K562 (cell line): Measurements from ENCODE around the gene BMF. TPM values are rescaled to one million over a fixed set of nuclear protein-coding genes. Genes with fewer than 3 reads are reported as not detected.
A peak's percentile ranks its signal among the peaks of the same experiment; 100 is the strongest.

ENCODE experiments used
- ATAC-seq: fragments of 200-7000 bp; cut with Tn5 transposase; 3 replicates; pipeline ENCODE4 v1.9.1; 2020; ENCODE audit warnings: moderate library complexity
- BruUV-seq: library from RNA; stranded (reverse); fragments of 400-500 nt; replicated peaks from 2 replicates; lab custom pipeline; 2021; lab: Mats Ljungman, UMichigan
- CTCF ChIA-PET: fragments of 300-600 bp; formaldehyde crosslinking; extraction: SDS; loops from one replicate; lab custom pipeline; 2021; ENCODE audit warnings: low intra/inter-chr PET ratio; lab: Yijun Ruan, JAX
- POLR2A ChIA-PET: fragments of 300-600, 350-650 bp; sonication (Branson Sonifier 250); formaldehyde crosslinking; extraction: SDS; loops from one replicate; lab custom pipeline; 2021; ENCODE audit warnings: antibody characterized with exemption, inconsistent platforms; lab: Yijun Ruan, JAX
- DNase-seq, 4 experiments: peaks; one replicate each; pipeline versions ENCODE4 v3.0.0 to v3.0.0-alpha.2; 2011 to 2018; ENCODE audit warnings: low spot score in 3 of 4, mixed read lengths in 3 of 4; ENCODE audit errors: extremely low read depth in 1 of 4
- FAIRE-seq: peaks from 2 replicates; lab custom pipeline; 2011; peaks lifted over from hg19 to GRCh38; lab: Jason Lieb, UNC
- H2AFZ ChIP-seq: 2 replicates; pipeline ENCODE4 v1.6.0; 2011; ENCODE audit warnings: low read depth, low read length, control low read depth, inconsistent platforms
- H3K27ac ChIP-seq: fragments of 200-600 bp; 3 replicates; pipeline ENCODE4 v1.8.0; 2011; ENCODE audit warnings: low read depth, mild to moderate bottlenecking, control low read depth, inconsistent platforms, low read length, moderate library complexity, mixed read lengths; ENCODE audit errors: extremely low read depth
- H3K27me3 ChIP-seq, 2 experiments: fragments of 300-600 bp in 1 of 2; 2 replicates in 1 of 2; 3 replicates in 1 of 2; pipeline versions ENCODE4 v1.6.0 to v1.8.0; 2011; ENCODE audit warnings: inconsistent platforms in 2 of 2, low read length in 2 of 2, mild to moderate bottlenecking in 1 of 2, mixed read lengths in 1 of 2, moderate library complexity in 1 of 2; ENCODE audit not compliant: control insufficient read depth in 2 of 2, insufficient read depth in 2 of 2
- H3K36me3 ChIP-seq: fragments of 300-600 bp; 3 replicates; pipeline ENCODE4 v1.8.0; 2011; ENCODE audit warnings: mild to moderate bottlenecking, low read length, inconsistent platforms; ENCODE audit not compliant: control insufficient read depth, insufficient read depth
- H3K4me1 ChIP-seq, 2 experiments: fragments of 200-600 bp in 1 of 2; replicated peaks in 1 of 2; 2 replicates in 1 of 2; 3 replicates in 1 of 2; pipeline versions ENCODE4 v1.5.1 to v1.8.0; 2011; ENCODE audit warnings: inconsistent platforms in 2 of 2, low read length in 2 of 2, mild to moderate bottlenecking in 1 of 2, mixed read lengths in 1 of 2, moderate library complexity in 1 of 2; ENCODE audit not compliant: control insufficient read depth in 2 of 2, insufficient read depth in 2 of 2
- H3K4me2 ChIP-seq: 2 replicates; pipeline ENCODE4 v1.6.1; 2011; ENCODE audit warnings: low read length, control low read depth, inconsistent platforms, mixed read lengths; ENCODE audit not compliant: insufficient read depth
- H3K4me3 ChIP-seq: fragments of 200-600 bp; sonication (generic), shearing (Covaris generic); 2 replicates; pipeline ENCODE4 v1.5.1; 2016; ENCODE audit warnings: control low read depth, inconsistent platforms
- H3K79me2 ChIP-seq: fragments of 200-600 bp; 3 replicates; pipeline ENCODE4 v1.8.0; 2011; ENCODE audit warnings: low read length, inconsistent platforms; ENCODE audit not compliant: control insufficient read depth, insufficient read depth
- H3K9ac ChIP-seq, 2 experiments: 2 replicates each; pipeline versions ENCODE4 v1.6.0 to v1.6.1; 2011; ENCODE audit warnings: low read depth in 2 of 2, low read length in 2 of 2, control low read depth in 1 of 2, inconsistent platforms in 1 of 2, mild to moderate bottlenecking in 1 of 2, mixed read lengths in 1 of 2; ENCODE audit not compliant: insufficient read depth in 1 of 2
- H3K9me1 ChIP-seq: one replicate; pipeline ENCODE4 v1.6.0; 2011; ENCODE audit warnings: inconsistent platforms, mild to moderate bottlenecking, low read length, moderate library complexity; ENCODE audit not compliant: control insufficient read depth, insufficient read depth
- H3K9me3 ChIP-seq: replicated peaks from 2 replicates; pipeline ENCODE4 v1.5.1; 2011; ENCODE audit warnings: low read depth, low read length, inconsistent platforms; ENCODE audit not compliant: control insufficient read depth, insufficient read depth
- H4K20me1 ChIP-seq: replicated peaks from 2 replicates; pipeline ENCODE4 v1.6.1; 2011; ENCODE audit warnings: low read length, inconsistent platforms, mixed read lengths; ENCODE audit not compliant: control insufficient read depth, insufficient read depth
- MEIS2 ChIP-seq: fragments of 450-650 bp; IDR thresholded peaks from 2 replicates; pipeline ENCODE4 v1.6.1; 2014; ENCODE audit warnings: mild to moderate bottlenecking; ENCODE audit not compliant: partially characterized antibody
- SAP30 ChIP-seq: fragments of 200-600 bp; sonication (generic); IDR thresholded peaks from 2 replicates; pipeline ENCODE4 v1.6.1; 2012; ENCODE audit warnings: borderline replicate concordance, low read depth, mild to moderate bottlenecking, moderate library complexity, low read length, control low read depth, inconsistent platforms; ENCODE audit not compliant: insufficient read depth, poor library complexity, severe bottlenecking
- TCF3 ChIP-seq: sonication (generic); formaldehyde crosslinking; IDR thresholded peaks from 2 replicates; pipeline ENCODE4 v1.4.0; 2020; ENCODE audit warnings: mild to moderate bottlenecking, missing genetic modification reagents
- WGBS: fragments of 100-300 bp; shearing (Covaris generic); methylation state at CpG from one replicate; pipeline ENCODE4 v1.1.6; 2016; ENCODE audit warnings: low coverage, mixed read lengths; ENCODE audit not compliant: insufficient coverage; ENCODE audit errors: missing lambda C conversion rate; 5-methylcytosine and 5-hydroxymethylcytosine counted together
- in situ Hi-C: fragments of 300-500 bp; cut with MboI; formaldehyde crosslinking; loops from 4 replicates; pipeline ENCODE4 v1.15.0; 2018; ENCODE audit warnings: inconsistent platforms, mixed read lengths
- intact Hi-C: fragments of 100-400 bp; cut with micrococcal nuclease; formaldehyde crosslinking; loops from 2 replicates; pipeline ENCODE4 v1.14.2; 2022
- polyA plus RNA-seq, 8 experiments: library from polyadenylated mRNA; depleted of rRNA in 4 of 8; stranded (reverse) in 5 of 8; unstranded in 3 of 8; fragments of >200 nt; fragmentation: Nextera tagmentation in 2 of 8; fragmentation: Illumina TruSeq in 1 of 8; extraction: Ambion mirVana in 2 of 8; extraction: Trizol in 1 of 8; gene quantifications; 2 replicates each; pipeline versions ENCODE4 v1.2.1 to v1.2.3, GENCODE V29; 2011 to 2014; ENCODE audit warnings: inconsistent platforms in 1 of 8, missing spikeins in 1 of 8
- total RNA-seq, 7 experiments: library from RNA; depleted of rRNA in 6 of 7; stranded (reverse); fragments of >200 nt in 6 of 7; fragmentation: Illumina TruSeq in 2 of 7; extraction: Trizol in 2 of 7; gene quantifications; 2 replicates each; pipeline versions ENCODE4 v1.2.1 to v1.2.3, GENCODE V29; 2011 to 2021; ENCODE audit warnings: low replicate concordance in 1 of 7
- TF ChIP-seq, protein P1 (sequence below), 3 experiments: fragments of 200-800 bp in 1 of 3; fragments of 250-450 bp in 1 of 3; fragments of 450-650 bp in 1 of 3; sonication (Bioruptor Pico) in 1 of 3; sonication (Bioruptor generic) in 1 of 3; formaldehyde crosslinking in 1 of 3; IDR thresholded peaks; 2 replicates each; pipeline versions ENCODE4 v1.6.1 to v1.8.0; 2016 to 2022; ENCODE audit warnings: mild to moderate bottlenecking in 2 of 3, missing genetic modification characterization in 2 of 3, missing compliant biosample characterization in 1 of 3, moderate library complexity in 1 of 3

Gene BMF
- total and polyA plus RNA-seq, 9 of the 15 experiments (the other 6 are each of a cell fraction or from before 2014, with no cell fraction given) = 0.25 to 0.91 (median 0.59) TPM; not detected in 2

DNA sequence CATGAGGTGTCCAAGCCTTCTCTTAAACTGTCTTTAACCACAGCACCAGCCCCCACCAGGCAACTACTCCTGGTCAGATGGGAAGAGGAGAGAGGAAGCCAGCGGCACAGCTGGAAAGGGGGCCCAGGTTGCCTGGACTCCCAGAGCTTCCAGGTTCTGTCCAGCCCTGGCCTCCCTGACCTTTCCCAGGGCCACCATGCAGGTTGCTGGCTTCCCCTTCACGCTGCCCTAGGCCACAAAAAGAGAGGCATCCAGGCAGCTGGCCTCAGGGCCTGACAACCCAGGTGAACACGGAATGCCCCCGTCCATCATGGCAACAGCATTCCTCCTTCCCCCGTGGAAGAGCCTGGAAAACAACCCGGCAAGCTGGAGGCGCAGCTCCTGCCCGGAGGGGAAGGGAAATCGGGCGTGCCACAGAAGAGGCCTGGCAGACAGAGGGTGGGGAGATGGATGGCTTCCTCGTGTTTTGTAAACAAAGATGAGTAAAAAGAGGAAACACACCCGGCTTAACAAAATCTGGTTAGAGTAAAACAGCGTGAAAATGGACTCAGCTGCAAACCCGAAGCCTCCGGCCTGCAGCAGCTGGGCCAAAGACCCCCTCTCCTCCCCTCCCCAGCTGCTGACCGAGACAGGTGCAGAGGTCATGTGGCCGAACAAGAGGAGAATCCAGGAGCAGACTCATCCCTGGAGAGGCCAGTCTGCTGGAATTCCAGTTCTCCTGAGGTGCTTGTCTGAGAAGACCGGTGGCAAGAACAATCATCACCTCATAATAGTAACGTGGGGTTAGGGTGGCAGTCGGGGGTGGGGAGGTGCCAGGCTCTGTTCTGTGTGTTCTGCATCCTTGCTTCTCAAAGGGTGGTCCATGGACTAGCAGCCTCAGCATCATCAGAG lies 15.5 kb downstream of the BMF start:
- Histone ChIP-seq H3K27me3 (no peaks in the 10 kb centered on the region), H4K20me1 (no peaks in the 10 kb centered on the region), H3K9me1 (no peaks in the 10 kb centered on the region), H3K9ac (peak overlapping the region in 1 of 2 experiments; percentile 15; a peak in 1 of 4 replicates), H3K9me3 (no peaks in the 10 kb centered on the region), H2AFZ (no peak overlapping the region), H3K27ac (no peak overlapping the region), H3K79me2 (no peaks in the 10 kb centered on the region), H3K4me1 (peaks cover 29 to 41% of the 10 kb centered on the region in 2 experiments), H3K4me3 (no peak overlapping the region), H3K4me2 (no peak overlapping the region), H3K36me3 (no peaks in the 10 kb centered on the region)
- FAIRE-seq (no peak), ATAC-seq (no peak), DNase-seq (no peak)
- intact Hi-C loops (no loop called here), in situ Hi-C loops (no loop called here)
- CTCF ChIA-PET = no interaction called here
- 45% methylated on average over 17 of the region's 20 CpGs for WGBS
- TF ChIP-seq, protein P1, sequence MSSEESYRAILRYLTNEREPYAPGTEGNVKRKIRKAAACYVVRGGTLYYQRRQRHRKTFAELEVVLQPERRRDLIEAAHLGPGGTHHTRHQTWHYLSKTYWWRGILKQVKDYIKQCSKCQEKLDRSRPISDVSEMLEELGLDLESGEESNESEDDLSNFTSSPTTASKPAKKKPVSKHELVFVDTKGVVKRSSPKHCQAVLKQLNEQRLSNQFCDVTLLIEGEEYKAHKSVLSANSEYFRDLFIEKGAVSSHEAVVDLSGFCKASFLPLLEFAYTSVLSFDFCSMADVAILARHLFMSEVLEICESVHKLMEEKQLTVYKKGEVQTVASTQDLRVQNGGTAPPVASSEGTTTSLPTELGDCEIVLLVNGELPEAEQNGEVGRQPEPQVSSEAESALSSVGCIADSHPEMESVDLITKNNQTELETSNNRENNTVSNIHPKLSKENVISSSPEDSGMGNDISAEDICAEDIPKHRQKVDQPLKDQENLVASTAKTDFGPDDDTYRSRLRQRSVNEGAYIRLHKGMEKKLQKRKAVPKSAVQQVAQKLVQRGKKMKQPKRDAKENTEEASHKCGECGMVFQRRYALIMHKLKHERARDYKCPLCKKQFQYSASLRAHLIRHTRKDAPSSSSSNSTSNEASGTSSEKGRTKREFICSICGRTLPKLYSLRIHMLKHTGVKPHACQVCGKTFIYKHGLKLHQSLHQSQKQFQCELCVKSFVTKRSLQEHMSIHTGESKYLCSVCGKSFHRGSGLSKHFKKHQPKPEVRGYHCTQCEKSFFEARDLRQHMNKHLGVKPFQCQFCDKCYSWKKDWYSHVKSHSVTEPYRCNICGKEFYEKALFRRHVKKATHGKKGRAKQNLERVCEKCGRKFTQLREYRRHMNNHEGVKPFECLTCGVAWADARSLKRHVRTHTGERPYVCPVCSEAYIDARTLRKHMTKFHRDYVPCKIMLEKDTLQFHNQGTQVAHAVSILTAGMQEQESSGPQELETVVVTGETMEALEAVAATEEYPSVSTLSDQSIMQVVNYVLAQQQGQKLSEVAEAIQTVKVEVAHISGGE (CRISPR knock-in tag; IDR thresholded peaks at IDR 0.05) = peak in 1 of 3 experiments; percentile 30; a peak in 1 of 6 replicates
- TF ChIP-seq SAP30 (no peak), TCF3 (CRISPR knock-in tag) (no peak), MEIS2 (peak; percentile 11)
- POLR2A ChIA-PET = interaction anchor here (0.6 to 0.9 kb wide), 3 partner anchors 12 to 233 kb away, joined by 3 read pairs; no protein-coding TSS in a partner anchor
- no TSS peak for BruUV-seq
